ENCODE results near the gene WNK4. TPM values are rescaled to one million over a fixed set of nuclear protein-coding genes. Genes with fewer than 3 reads are reported as not detected.

WNK4 gene
- total RNA-seq, 2 donors from 2014 or later = 0.08 TPM; not detected in 1

DNA sequence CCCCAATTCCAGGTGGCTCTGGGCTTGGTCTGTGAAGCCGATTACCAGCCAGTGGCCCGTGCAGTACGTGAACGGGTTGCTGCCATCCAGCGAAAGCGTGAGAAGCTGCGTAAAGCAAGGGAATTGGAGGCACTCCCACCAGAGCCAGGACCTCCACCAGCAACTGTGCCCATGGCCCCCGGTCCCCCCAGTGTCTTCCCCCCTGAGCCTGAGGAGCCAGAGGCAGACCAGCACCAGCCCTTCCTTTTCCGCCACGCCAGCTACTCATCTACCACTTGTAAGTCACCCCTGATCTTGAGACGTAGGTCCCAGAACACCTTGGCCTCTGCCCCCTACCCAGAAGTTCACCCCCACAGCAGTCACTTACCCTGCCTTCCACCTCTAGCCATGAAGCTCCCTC is 6.9 kb downstream of the WNK4 start:
- peaks cover 0 to 5% of the 10 kb centered on the region in 2 donors for H3K4me1 ChIP-seq
- no peak overlapping the region for H3K27ac ChIP-seq
- no peaks in the 10 kb centered on the region for H3K36me3 ChIP-seq
- peaks cover 14 to 17% of the 10 kb centered on the region in 2 donors for H3K27me3 ChIP-seq
- no peak overlapping the region for H3K4me3 ChIP-seq
- TF ChIP-seq, protein P1, sequence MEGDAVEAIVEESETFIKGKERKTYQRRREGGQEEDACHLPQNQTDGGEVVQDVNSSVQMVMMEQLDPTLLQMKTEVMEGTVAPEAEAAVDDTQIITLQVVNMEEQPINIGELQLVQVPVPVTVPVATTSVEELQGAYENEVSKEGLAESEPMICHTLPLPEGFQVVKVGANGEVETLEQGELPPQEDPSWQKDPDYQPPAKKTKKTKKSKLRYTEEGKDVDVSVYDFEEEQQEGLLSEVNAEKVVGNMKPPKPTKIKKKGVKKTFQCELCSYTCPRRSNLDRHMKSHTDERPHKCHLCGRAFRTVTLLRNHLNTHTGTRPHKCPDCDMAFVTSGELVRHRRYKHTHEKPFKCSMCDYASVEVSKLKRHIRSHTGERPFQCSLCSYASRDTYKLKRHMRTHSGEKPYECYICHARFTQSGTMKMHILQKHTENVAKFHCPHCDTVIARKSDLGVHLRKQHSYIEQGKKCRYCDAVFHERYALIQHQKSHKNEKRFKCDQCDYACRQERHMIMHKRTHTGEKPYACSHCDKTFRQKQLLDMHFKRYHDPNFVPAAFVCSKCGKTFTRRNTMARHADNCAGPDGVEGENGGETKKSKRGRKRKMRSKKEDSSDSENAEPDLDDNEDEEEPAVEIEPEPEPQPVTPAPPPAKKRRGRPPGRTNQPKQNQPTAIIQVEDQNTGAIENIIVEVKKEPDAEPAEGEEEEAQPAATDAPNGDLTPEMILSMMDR (IDR thresholded peaks at IDR 0.05) = no peak
- no peaks in the 10 kb centered on the region for H3K9me3 ChIP-seq
- DNase-seq (ENCODE audit: low spot score) = no peak

DNA sequence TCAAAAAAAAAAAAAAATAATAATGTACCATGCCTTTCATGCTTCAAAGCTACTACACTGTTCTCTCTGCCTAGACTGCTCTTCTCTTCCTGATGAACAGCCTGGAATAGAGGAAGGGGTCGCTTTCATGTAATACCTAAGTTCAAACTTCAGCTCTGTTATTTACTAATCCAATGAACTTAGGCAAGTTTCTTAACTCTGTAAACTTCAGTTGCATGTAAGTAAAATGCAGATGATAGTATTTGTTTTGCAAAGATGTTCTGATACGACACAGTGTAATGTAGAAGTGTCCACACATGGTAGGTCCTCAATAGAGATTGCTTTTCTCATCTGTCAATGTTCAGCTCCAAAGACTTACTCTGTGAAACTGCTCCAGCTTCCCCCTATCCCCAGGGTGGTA is 11.5 kb downstream of the WNK4 start:
- H3K9me3 ChIP-seq = no peaks in the 10 kb centered on the region
- no peak for DNase-seq (ENCODE audit: low spot score)
- H3K27me3 ChIP-seq = no peaks in the 10 kb centered on the region
- no peak overlapping the region for H3K27ac ChIP-seq
- no peaks in the 10 kb centered on the region for H3K36me3 ChIP-seq
- TF ChIP-seq, protein P1 (IDR thresholded peaks at IDR 0.05) = no peak
- peaks cover 0 to 3% of the 10 kb centered on the region in 2 donors for H3K4me1 ChIP-seq
- H3K4me3 ChIP-seq = no peak overlapping the region

DNA sequence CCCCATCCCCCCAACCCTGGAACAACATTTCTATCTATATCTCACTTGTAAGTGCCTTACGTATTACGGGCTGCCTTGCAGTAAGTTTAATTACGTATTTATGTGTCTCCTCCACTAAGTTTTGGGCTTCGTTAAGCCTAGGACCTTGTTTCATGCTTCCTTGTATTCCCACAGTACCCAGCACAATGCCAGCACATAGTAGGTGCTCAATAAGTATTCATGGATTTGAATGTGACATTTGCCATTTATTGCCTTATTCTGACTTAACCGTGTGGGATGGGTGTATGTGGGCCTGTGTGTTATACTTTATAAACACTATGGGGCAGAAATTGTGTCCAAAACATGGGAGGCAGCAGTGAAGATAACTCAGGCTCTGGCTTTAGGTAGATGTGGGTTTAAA is 12.1 kb downstream of the WNK4 start:
- no peak for DNase-seq (ENCODE audit: low spot score)
- no peaks in the 10 kb centered on the region for H3K9me3 ChIP-seq
- no peak overlapping the region for H3K4me3 ChIP-seq
- no peaks in the 10 kb centered on the region for H3K36me3 ChIP-seq
- peaks cover 0 to 9% of the 10 kb centered on the region in 2 donors for H3K4me1 ChIP-seq
- no peaks in the 10 kb centered on the region for H3K27me3 ChIP-seq
- TF ChIP-seq, protein P1 (IDR thresholded peaks at IDR 0.05) = no peak
- H3K27ac ChIP-seq = no peak overlapping the region

DNA sequence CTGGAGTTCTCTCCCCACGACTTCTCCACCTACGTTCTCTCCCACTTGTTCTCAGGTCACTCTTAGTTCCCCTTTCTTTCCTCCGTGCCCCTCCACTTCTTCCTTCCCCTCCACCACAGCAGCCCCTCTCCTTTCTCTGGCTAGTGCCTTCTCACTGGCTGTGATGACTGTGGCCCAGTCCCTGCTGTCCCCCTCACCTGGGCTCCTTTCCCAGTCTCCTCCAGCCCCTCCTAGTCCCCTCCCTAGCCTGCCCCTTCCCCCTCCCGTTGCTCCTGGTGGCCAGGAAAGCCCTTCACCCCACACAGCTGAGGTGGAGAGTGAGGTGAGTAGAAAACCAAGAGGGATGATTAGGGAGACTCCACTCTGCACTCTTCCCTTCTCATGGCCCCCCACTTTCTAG is 14.7 kb downstream of the WNK4 start:
- Histone ChIP-seq H3K9me3 (no peaks in the 10 kb centered on the region), H3K27me3 (no peaks in the 10 kb centered on the region), H3K4me3 (no peak overlapping the region), H3K36me3 (no peaks in the 10 kb centered on the region), H3K4me1 (peaks cover 0 to 15% of the 10 kb centered on the region in 2 donors), H3K27ac (no peak overlapping the region)
- DNase-seq (ENCODE audit: low spot score) = no peak
- TF ChIP-seq, protein P1 (IDR thresholded peaks at IDR 0.05) = no peak

DNA sequence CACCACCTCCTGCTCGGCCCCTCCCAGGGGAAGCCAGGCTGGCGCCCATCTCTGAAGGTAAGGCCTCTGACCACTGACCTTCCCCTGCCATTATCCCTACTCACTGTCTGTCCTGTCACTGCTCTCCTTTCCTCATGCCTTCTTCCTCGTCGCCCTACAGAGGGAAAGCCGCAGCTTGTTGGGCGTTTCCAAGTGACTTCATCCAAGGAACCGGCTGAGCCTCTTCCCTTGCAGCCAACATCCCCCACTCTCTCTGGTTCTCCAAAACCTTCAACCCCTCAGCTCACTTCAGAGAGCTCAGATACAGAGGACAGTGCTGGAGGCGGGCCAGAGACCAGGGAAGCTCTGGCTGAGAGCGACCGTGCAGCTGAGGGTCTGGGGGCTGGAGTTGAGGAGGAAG is 15.1 kb downstream of the WNK4 start:
- Histone ChIP-seq H3K27me3 (no peaks in the 10 kb centered on the region), H3K9me3 (no peaks in the 10 kb centered on the region), H3K4me3 (no peak overlapping the region), H3K27ac (no peak overlapping the region), H3K4me1 (peaks cover 0 to 15% of the 10 kb centered on the region in 2 donors), H3K36me3 (no peaks in the 10 kb centered on the region)
- no peak for DNase-seq (ENCODE audit: low spot score)
- TF ChIP-seq, protein P1 (IDR thresholded peaks at IDR 0.05) = no peak

DNA sequence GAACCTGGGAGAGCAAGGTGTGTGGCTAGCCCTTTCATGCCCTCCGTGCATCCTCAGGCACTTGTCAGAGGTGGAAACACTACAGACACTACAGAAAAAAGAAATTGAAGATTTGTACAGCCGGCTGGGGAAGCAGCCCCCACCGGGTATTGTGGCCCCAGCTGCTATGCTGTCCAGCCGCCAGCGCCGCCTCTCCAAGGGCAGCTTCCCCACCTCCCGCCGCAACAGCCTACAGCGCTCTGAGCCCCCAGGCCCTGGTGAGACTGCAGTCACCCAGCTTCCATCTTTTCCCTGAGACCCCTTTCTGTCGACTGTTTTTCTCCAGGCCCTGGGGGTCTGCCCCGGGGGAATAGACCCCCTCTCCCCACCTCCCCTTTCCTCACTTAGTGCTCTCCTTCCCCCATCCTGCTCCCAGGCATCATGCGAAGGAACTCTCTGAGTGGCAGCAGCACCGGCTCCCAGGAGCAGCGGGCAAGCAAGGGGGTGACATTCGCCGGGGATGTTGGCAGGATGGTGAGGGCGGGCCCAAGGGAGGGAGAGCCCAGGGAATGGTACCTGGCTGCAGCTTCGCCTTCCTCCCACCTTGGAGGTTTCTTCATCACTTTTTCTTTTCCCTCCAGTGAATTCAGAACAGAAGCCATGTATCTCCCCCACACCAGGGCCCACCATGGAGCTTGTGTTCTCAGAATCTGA is 15.8 kb downstream of the WNK4 start:
- H3K9me3 ChIP-seq = no peaks in the 10 kb centered on the region
- DNase-seq (ENCODE audit: low spot score) = no peak
- no peak overlapping the region for H3K27ac ChIP-seq
- no peaks in the 10 kb centered on the region for H3K36me3 ChIP-seq
- TF ChIP-seq, protein P1 (IDR thresholded peaks at IDR 0.05) = no peak
- H3K27me3 ChIP-seq = no peaks in the 10 kb centered on the region
- H3K4me3 ChIP-seq = no peak overlapping the region
- H3K4me1 ChIP-seq = peaks cover 0 to 15% of the 10 kb centered on the region in 2 donors

All from right atrium auricular region (tissue), 2 donors.